WERI-Rb-1 (cell line): ENCODE results near the gene TP53.

Experiments used
- DNase-seq: peaks from one replicate; pipeline ENCODE4 v3.0.0-alpha.2; 2020
- H3K27ac ChIP-seq: fragments of 250-450 bp; sonication (Bioruptor Pico); 2 replicates; pipeline ENCODE4 v1.5.1; 2020; ENCODE audit warnings: mild to moderate bottlenecking, moderate library complexity
- H3K27me3 ChIP-seq: fragments of 250-450 bp; sonication (Bioruptor Pico); 2 replicates; pipeline ENCODE4 v1.5.1; 2021; ENCODE audit warnings: mild to moderate bottlenecking, low read depth, moderate library complexity; ENCODE audit not compliant: insufficient read depth, severe bottlenecking
- H3K36me3 ChIP-seq: fragments of 250-450 bp; sonication (Bioruptor Pico); 2 replicates; pipeline ENCODE4 v1.5.1; 2020; ENCODE audit warnings: mild to moderate bottlenecking, moderate library complexity
- H3K4me3 ChIP-seq: 2 replicates; pipeline ENCODE4 v1.5.1; 2011; ENCODE audit warnings: low read depth, mild to moderate bottlenecking, control low read depth, low read length
- H3K9me3 ChIP-seq: fragments of 250-450 bp; sonication (Bioruptor Pico); 2 replicates; pipeline ENCODE4 v1.5.1; 2021; ENCODE audit warnings: mild to moderate bottlenecking, moderate library complexity; ENCODE audit not compliant: severe bottlenecking
- CTCF ChIP-seq: IDR thresholded peaks from 2 replicates; pipeline ENCODE4 v1.5.1; 2011; ENCODE audit warnings: low read depth, mild to moderate bottlenecking, control low read depth, inconsistent platforms, low read length

TP53 gene

DNA sequence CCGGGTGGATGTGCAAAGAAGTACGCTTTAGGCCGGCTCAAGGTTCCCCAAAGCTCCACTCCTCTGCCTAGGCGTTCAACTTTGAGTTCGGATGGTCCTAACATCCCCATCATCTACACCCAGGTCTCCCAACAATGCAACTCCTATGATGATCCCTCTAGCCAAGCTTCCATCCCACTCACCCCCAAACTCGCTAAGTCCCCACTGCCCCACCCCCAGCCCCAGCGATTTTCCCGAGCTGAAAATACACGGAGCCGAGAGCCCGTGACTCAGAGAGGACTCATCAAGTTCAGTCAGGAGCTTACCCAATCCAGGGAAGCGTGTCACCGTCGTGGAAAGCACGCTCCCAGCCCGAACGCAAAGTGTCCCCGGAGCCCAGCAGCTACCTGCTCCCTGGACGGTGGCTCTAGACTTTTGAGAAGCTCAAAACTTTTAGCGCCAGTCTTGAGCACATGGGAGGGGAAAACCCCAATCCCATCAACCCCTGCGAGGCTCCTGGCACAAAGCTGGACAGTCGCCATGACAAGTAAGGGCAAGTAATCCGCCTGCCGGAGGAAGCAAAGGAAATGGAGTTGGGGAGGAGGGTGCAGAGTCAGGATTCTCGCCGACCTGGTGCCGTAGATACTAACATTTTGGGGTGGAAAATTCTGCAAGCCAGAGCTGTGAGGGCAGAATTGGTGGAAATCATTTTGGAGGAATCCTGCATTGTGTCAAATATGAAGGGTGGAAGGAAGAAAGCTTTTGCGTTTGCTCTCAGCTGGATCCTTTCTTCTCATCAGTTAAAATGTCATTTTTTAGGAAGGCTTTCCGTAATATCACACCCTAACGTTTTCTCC is at the start of gene TP53:
Gene TP53, minus strand, starts transcription at position 419 of the 836 bp plus-strand sequence. CDS start 10,896 bp downstream, outside the sequence.
- peak within 1 kb of the TSS; percentile 99 for H3K27ac ChIP-seq
- TF ChIP-seq CTCF: no peak
- peaks cover 29% of the 10 kb centered on the region for H3K36me3 ChIP-seq

DNA sequence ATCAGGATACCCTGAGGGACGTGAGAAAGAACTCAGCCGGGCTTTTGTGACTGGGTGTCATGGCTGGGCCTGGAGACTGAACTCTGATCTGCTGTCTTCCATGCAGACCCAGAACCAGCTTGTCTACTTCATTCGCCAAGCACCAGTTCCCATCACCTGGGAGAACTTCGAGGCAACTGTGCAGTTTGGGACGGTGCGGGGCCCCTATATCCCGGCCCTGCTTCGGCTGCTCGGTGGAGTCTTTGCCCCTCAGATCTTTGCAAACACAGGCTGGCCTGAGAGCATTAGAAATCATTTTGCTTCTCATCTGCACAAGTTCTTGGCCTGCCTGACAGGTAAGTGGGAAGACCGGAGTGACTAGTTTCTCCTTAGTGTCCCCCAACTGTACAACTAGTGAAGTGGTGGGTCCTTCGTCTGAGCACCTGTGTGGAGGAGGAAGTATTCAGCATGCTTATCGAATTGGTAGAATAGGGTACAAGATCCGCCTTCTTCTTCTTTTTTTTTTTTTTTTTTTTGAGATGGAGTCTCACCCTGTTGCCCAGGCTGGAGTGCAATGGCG is 45.8 kb upstream of the TP53 start:
- TF ChIP-seq CTCF: no peak
- Histone ChIP-seq H3K4me3 (no peak overlapping the region), H3K36me3 (no peaks in the 10 kb centered on the region), H3K27ac (no peak overlapping the region), H3K27me3 (no peaks in the 10 kb centered on the region), H3K9me3 (no peaks in the 10 kb centered on the region)
- DNase-seq: no peak

More for the DNA sequence above, at the start of gene TP53:
- H3K4me3 ChIP-seq: peak within 1 kb of the TSS; percentile 96
- no peaks in the 10 kb centered on the region for H3K27me3 ChIP-seq
- H3K9me3 ChIP-seq: no peaks in the 10 kb centered on the region
- DNase-seq: peak; percentile 92

GRCh38 chr17:7729816-7730215 is 42.5 kb upstream of the TP53 start:
- Histone ChIP-seq H3K4me3 (no peak overlapping the region), H3K27me3 (no peaks in the 10 kb centered on the region), H3K9me3 (no peaks in the 10 kb centered on the region), H3K27ac (no peak overlapping the region), H3K36me3 (no peaks in the 10 kb centered on the region)
- no peak for DNase-seq
- TF ChIP-seq CTCF: no peak

GRCh38 chr17:7727886-7728285 is 40.6 kb upstream of the TP53 start:
- no peaks in the 10 kb centered on the region for H3K36me3 ChIP-seq
- no peak overlapping the region for H3K4me3 ChIP-seq
- no peak for TF ChIP-seq CTCF
- no peaks in the 10 kb centered on the region for H3K9me3 ChIP-seq
- no peaks in the 10 kb centered on the region for H3K27me3 ChIP-seq
- no peak for DNase-seq
- no peak overlapping the region for H3K27ac ChIP-seq

DNA sequence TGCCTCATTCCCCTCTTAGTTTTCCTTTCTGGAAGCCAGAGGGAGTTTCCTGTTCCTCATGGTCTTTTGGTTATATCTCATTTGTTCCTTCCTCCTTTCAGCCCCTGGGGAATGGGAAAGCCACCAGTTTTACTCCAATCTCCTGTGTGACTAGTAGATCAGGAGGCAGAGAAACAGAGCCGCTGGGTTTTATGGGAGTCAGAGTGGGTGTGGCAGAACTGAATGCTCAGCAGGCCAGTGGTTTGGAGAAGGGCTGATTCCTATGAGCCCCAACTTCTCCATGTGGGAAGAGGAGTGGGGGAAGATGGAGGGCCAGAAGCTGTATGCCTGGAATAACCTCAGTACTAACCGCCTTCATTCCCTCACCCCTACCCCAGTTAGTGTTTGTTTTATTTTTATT is 34.3 kb upstream of the TP53 start:
- Histone ChIP-seq H3K27me3 (no peaks in the 10 kb centered on the region), H3K27ac (no peak overlapping the region), H3K4me3 (no peak overlapping the region), H3K9me3 (no peaks in the 10 kb centered on the region), H3K36me3 (no peaks in the 10 kb centered on the region)
- no peak for TF ChIP-seq CTCF
- no peak for DNase-seq
